Measurements from ENCODE around the gene IGSF9.

- TF ChIP-seq EZH2 (IDR thresholded peaks at IDR 0.05), result no peak
- no peak for TF ChIP-seq POLR2AphosphoS5 (IDR thresholded peaks at IDR 0.05; ENCODE audit: borderline replicate concordance, low read depth, low read length)
- TF ChIP-seq FOXP2 (optimal IDR thresholded peaks at IDR 0.05; ENCODE audit: control extremely low read depth, extremely low read length, insufficient read depth), result no peak
Measured at GRCh38 chr1:159968901-159969300, 23.5 kb upstream of the IGSF9 start.
